GM04503 (cell line): ENCODE measurements around the gene SERPINB2.
A peak's percentile ranks its signal among the peaks of the same experiment; 100 is the strongest.

ENCODE experiments used
- DNase-seq: peaks from one replicate; pipeline ENCODE4 v3.0.0-alpha.2; 2012; ENCODE audit warnings: low read depth

SERPINB2 gene, protein sequence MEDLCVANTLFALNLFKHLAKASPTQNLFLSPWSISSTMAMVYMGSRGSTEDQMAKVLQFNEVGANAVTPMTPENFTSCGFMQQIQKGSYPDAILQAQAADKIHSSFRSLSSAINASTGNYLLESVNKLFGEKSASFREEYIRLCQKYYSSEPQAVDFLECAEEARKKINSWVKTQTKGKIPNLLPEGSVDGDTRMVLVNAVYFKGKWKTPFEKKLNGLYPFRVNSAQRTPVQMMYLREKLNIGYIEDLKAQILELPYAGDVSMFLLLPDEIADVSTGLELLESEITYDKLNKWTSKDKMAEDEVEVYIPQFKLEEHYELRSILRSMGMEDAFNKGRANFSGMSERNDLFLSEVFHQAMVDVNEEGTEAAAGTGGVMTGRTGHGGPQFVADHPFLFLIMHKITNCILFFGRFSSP

DNA sequence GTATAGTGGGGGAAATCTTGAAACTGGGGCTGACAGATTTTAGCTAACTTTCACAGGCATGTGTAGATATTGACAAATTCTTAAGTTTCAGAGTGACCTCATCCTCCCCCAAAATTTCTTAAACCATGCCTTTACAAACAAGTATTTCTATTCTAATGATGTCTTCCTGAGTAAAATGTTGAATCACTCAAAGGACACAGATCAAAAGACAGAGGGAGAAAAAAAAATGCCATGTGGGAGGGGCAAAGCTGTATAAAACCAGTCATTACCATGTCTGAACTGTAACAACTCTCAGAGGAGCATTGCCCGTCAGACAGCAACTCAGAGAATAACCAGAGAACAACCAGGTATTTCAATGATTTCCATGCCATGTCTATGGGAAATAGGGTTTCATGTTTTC lies at the start of gene SERPINB2:
SERPINB2 (plus strand) TSS at position 282 of the 400 bp plus-strand sequence. CDS start 3,740 bp downstream, outside the sequence.
- DNase-seq: no peak

DNA sequence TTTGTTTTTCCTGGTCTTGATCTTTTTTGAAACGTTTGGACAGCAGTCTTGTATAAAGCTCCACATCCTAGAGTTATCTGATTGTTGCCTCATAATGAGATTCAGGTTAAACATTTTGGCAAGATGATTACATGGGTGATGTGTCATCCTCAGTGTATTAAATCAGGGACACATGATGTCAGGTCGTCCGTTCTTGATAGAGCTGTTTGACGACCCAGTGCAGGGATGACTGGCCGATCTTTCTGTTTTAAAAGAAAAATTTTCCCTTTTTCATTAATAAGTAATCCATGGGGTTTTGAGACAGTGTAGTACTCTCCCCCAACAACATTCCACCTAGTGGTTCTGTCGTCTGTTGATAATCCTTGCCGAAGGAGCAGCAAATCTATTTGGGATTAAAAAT lies 44.5 kb upstream of the SERPINB2 start:
- no peak for DNase-seq

DNA sequence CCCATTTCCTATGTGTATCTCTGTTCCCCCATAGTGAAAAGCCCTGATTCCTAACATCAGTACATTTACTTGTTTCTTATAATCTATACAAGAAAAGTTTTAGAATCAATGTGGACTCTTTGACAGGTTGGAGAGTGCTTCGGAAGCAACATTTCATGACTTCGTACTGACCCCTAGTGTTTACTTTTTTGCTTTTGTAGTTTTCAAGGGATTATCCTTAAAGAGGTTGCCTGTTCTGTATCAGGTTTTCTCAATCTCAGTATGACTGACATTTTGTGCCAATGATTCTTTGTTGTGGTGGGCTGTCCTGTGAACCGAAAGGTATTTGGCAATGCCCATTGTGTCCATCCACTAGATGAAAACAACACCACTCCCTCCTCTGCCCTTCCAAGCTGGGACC lies 43.3 kb upstream of the SERPINB2 start:
- DNase-seq: no peak

DNA sequence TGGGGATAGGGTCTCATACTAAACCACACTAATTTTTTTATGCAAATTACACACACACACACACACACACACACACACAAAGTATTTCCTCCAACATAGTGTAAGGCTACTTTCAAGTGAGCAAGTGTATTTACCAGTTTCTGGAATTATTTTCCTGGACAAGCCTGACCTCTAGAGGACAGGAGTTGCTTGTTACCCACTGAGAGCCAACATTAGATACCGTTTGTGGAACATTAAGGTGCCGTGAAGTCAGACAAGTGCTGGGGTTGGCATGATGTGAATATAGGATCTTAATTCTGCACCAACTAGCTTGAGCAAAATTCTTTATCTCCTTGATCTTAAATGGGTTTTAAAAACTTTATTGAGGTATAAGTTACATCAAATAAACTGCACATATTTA lies 39.3 kb upstream of the SERPINB2 start:
- no peak for DNase-seq

DNA sequence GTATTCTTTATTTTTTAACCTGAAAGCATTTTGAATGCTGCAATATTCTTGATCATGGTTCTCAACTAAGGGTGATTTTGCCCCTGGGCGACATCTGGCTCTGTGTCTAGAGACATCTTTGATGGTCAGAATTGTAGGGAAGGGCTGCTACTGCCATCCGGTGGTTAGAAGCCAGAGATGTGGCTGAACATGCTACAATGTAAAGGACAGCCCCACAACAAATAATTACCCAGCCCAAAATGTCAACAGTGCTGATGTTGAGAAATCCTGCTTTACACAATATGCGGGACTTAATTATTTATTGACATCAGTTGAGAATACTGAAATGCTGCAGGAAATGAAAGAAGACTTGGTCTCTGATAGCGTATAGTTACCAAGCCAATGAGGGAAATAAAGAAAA lies 37.5 kb upstream of the SERPINB2 start:
- DNase-seq: no peak

DNA sequence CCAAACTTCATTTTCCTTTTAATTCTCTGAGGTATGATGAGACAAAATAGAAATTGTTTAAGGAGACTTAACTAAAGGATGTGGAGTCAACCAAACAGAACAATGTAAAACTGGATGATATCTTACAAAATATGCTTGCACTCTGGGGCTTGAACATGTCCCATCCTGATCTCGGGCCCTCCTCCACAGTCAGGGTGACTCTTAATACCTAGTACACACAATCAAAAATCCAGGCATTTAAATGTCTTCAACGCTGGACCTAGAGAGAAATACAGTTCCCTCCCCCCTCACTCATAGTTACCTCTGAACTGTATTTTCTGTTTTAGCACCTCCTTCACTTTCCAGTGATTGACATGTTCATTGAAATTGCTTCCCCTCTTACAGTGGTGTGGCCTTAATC lies 36.9 kb upstream of the SERPINB2 start:
- no peak for DNase-seq

DNA sequence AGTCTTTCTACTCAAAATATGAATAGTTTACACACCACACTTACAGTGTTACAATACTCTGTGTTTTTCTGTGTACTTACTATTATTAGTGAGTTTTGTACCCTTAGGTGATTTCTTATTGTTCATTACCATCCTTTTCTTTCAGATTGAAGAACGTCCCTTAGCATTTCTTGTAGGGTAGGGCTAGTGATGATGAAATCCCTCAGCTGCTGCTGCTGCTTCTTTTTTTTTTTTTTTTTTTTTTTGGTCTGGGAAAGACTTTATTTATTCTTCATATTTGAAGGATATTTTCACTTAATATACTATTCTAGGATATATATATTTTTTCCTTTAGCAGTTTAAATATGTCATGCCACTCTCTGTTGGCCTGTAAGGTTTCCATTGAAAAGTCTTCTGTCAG lies 29.0 kb upstream of the SERPINB2 start:
- no peak for DNase-seq

DNA sequence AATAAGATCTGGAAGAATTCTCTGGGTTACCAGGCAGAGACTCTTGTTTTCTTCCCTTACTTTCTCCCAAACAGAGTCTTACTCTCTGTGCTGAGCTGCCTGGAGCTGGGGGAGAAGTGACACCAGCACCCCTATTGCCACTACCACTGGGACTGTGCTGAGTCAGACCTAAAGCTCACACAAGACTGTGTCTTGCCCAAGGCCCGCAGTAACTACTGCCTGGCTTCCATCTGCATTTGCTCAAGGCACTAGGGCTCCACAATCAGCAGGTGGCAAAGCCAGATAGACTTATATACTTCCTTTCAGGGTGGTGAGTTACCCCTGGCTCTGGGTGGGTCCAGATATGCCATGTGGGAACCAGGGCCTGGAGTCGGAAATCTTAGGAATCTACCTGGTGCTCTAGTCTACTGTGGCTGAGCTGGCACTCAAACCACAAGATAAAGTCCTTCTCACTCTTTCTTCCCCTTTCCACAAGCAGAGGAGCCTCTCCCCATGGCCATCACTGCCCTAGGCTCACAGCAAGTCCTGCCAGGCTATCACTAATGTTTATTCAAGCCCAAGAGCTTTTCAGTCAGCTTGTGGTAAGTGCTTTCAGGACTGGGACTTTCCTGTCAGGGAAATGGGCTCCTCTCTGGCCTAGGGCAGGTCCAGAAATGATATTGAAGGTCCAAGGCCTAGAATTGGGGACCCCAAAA lies 27.6 kb upstream of the SERPINB2 start:
- no peak for DNase-seq

DNA sequence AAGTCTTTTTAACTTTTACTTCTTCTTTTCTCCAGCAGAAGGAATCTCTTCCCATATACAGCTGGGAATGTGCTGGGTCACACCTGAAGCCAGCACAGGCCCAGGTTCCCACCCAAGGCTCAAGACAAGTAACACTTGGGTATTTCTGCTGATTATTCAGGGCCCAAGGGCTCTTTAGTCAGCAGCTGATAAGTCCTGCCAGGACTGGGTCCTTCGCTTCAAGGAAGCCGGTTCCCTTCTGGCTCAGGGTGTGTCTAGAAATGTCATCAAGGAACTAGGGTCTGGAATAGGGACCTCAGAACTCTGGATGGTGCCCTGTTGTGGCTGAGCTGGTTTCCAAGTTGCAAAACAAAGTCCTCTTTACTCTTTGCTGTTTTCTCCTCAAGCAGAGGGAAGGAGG lies 27.0 kb upstream of the SERPINB2 start:
- no peak for DNase-seq

DNA sequence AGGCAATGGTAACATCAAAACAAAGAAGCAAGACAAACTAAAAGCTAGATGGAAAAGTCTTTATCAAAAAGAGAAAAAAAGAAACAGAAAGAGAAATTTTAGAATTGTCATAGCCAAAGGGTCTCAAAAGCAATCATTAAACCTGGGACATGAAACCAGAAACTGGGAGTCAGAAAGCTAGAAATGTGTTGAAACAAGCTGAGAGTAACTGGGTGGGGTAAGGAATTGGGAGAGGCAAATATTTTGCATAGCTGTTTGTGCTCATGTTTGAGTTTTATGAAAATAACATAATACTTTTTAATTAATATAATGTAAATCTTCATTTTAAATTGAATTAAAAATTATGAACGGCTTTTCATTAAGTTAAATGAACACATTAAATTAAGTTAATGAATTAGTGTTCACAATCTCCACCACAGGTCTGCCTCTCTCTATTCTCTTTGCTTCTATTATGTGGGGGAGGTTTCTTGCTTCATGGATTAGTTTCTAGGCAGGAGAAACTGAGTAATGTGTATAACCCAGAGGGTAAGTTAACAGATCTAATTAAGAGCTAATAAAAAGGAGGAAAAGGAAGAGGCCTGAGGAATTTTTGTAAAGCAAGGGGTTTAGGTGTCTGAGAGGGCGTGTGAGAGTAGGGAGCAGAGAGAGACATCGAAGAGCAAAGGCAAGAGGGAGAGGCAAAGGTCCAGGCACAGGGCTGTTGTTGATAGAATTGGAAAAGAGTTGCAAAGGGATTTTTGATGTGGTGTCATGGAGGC lies 20.0 kb upstream of the SERPINB2 start:
- DNase-seq: no peak

DNA sequence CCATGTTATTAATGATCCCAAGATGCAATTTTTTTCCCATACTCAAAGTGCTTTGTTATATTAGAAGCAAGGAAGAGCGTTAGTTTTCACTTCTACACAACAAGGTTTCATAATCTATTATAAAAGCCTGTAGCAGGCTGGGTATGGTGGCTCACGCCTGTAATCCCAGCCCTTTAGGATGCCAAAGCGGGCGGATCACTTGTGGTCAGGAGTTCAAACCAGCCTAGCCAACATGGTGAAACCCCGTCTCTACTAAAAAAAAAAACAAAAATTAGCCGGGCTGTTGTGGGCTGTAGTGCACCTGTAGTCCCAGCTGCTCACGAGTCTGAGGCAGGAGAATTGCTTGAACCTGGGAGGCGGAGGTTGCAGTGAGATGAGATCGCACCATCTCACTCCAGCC lies 19.0 kb upstream of the SERPINB2 start:
- DNase-seq: no peak

DNA sequence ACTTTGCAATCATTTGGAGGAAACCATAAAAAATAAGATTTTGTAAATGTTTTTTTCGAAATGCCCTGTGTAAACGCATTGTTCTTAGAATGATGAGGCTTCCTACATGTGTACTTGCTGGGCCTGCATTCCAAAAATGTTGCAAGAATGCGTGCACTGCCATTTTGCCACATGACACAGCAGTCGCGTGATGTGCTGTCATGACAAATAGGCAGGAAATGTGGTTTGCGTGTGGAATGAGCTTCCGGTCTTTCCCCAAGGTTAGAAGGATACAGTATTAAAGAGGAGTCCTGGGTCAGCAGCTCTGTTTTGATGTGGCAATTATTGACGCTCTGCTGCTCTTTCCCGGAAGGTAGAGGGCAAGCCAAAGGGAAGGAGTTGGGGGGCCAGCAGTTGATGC lies 18.1 kb upstream of the SERPINB2 start:
- DNase-seq: peak; percentile 95

DNA sequence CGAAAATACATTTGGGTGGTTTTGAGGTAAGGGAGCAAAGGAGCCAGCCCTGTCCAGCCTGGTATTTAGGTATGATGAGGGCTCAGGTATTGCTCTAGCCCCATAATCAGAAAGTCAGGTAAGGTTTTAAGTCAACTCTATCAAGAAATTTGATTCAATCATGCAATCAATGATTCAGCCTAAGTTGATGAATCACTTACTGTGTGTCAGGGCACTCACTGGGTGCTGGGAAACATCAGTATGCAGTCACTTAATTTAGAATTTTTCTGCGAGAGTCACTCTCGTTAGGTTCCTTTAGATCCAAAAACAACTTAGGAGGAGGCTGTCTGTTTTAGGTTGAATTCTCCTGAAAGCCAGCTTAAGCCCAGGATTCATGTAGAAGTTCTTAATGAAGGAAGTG lies 17.7 kb upstream of the SERPINB2 start:
- no peak for DNase-seq

DNA sequence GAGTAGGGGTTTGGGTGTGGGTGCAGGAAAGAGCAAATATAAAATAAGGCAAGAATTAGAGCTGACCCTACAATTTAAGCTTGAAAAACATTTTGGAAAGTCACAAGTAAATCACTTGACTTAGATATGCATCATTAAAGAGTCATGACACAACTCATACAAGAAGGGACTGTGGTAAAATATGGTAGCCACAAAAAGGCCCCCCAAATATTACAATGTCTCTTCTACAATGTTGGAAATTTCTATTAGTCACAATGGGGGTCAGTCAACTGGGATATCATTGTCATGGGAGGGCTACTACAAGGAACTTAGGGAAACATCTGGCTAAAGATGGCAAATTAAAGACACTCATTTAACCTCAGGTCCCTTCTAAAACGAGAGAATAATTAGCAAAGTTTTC lies 15.7 kb upstream of the SERPINB2 start:
- DNase-seq: no peak

DNA sequence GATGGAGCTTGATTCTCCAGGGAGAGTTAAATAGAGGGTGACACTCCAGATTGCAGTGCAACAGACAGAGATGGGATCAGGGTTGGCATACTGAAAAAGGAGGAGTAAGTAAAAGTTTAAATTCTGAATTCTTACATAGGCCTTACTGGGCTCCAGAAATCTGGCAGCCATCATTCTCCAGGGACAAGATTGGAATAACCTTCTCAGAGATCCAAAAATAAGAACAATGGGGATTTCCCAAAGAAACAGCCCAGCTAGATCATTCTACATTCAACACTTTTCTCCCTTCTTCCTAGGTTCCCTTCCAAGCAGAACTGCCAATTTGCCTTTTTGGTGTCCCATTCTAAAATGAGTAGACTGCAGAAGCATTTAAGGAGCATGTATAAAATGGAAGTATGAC lies 14.9 kb upstream of the SERPINB2 start:
- no peak for DNase-seq

DNA sequence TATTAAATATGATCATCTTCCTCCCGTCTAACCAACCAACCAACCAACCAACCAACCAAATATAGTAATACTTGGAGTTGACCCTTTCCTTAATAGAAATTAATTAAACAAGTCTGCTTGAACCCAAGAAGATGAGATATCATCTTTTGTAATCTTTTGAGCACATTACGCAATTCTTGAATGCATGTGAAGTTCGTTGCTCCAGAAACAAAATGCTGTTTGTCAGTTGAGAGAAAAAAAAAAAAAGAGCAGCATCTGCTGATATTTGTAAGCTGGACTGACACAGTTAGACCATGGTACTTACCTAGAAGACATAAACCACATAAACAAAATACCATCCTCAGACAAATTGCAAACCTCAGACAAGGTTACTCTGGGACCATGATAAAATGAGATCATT lies 9.2 kb upstream of the SERPINB2 start:
- DNase-seq: no peak

DNA sequence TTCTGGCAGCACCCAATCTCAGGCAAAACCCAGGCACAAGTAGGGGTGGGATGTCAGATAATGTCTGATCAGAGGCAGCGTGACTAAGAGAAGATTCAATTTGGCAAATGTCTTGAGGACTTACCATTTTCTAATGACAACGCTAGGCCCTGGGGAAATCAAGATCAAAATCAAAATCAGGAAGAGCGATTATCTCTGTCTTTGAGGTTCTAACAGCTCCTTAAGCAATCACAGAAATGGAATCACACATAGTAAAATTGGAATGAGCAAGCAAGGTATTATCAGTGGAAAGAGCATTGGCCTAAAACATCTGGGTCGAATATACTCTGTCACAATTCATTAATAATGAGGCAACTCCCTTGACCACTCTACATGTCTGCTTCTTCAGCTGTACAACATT lies 8.6 kb upstream of the SERPINB2 start:
- DNase-seq: no peak

DNA sequence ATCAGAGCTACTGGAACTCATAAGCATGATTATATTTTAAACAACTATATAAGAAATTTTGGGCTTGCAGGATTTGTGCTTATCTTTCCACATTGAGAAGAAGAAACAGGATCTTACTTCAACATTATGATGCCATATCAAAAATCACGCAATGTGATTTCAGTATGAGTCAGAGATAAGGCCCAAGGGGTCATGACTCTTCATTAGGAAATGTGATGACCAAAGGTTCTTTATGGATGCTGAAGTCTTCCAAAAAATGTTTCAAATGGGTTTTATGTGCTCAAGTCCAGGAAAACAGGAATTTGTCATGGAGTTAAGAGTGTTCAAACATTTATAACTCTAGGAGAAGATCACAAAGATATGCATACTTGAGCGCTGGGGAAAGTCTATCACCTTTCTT lies 7.8 kb upstream of the SERPINB2 start:
- DNase-seq: no peak

DNA sequence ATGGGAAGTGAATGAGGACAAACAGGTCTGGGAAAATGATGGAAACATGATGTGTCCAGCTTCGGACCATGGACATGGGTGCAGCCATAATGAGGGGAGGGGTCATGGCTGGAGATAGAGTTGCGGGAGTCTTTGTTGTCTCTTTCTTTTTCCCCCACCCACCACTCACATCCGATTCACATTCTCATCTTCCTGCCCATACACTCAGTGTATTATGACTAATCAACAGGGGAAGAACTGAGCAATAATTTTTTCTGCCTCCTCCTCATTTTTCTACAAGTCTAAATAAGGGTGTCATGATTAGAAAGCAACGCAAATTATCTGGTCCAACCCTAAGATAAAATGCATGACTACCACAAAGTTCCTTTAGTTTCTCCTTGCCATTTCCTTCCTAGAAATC lies 5.7 kb upstream of the SERPINB2 start:
- DNase-seq: no peak

DNA sequence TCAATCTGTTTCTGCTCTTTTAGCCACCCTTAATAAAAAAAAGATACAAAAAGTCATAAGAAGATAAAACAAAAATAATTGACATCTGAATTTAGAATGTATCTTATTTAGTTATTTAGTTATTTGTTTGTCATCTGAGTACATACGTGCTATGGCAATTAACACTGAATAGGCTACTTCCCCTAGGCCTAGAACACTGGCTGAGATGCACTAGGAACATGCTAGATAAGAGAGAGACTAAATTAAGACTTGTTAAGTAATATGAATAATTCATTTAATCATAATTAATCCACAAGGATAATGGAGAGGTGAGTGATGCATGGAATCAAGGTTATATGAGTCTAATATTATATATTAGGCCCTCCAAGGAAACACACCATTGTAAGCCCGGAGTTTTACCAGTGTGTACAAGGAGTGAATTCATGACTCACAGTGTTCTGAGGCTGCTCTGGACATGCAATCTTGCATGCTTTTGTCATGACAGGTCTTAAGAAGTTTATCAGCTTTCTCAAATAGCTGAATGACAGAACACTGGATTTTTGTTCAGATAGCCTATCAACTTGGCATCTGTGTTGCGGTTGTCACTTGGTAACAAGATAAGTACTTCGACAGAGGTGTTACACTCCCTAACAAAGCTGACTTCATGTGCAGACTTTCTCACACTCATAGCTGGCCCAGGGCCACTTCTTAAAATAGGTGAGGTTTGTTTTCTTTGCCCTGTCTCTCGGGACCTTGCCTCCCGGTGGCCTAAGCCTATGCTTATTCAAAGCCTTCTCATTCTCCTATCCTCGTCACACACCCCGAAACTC lies 5.0 kb upstream of the SERPINB2 start:
- DNase-seq: peak; percentile 80

DNA sequence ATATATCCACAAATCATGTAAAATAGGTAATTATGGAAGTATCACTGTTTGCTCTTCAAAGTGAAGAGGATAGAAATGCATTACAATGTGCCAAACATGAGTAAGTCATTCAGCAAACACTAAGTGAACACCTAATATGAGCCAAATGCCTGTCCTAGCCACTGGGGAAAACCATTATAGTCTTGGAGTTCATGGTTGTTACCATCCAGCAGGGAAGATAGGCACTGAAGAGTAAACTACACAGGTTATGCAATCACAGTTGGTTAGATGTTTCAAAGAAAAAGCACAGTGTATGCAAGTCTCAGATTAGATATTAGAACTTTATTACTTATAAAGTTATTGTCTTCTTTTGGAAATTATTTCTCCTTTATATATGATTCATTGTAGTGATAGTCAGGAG lies 3.9 kb upstream of the SERPINB2 start:
- no peak for DNase-seq
